ENCODE results near the gene GNAO1.

Gene GNAO1

DNA sequence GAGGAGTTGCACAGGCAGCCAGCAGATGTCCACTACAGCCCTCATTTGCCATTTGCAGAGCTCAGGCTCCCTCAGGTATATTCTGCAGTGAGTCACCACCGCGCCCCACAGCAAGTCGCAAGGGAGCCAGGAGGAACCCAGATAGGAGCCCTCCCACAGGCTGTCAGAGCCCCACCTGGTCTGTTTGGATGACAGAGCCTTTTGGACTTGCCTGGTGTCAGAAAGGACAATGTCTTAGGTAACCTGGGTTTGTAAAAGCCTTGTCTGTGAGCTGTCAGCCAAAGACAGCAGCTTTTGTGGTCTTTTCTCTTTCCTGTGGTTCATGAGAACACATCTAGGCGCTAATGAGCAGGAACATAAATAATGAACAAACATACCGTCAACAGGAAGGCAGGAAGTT, 70.9 kb downstream of the GNAO1 start:
- no peak for TF ChIP-seq ZNF565 (CRISPR knock-in tag; conservative IDR thresholded peaks at IDR 0.05; ENCODE audit: low read depth)
- TF ChIP-seq ZNF8 (CRISPR knock-in tag; IDR thresholded peaks at IDR 0.05), result no peak
- no peak for TF ChIP-seq ARNTL (CRISPR knock-in tag; IDR thresholded peaks at IDR 0.05; ENCODE audit: borderline replicate concordance, low read depth)
- TF ChIP-seq, protein P1, sequence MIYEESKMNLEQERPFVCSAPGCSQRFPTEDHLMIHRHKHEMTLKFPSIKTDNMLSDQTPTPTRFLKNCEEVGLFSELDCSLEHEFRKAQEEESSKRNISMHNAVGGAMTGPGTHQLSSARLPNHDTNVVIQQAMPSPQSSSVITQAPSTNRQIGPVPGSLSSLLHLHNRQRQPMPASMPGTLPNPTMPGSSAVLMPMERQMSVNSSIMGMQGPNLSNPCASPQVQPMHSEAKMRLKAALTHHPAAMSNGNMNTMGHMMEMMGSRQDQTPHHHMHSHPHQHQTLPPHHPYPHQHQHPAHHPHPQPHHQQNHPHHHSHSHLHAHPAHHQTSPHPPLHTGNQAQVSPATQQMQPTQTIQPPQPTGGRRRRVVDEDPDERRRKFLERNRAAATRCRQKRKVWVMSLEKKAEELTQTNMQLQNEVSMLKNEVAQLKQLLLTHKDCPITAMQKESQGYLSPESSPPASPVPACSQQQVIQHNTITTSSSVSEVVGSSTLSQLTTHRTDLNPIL (CRISPR knock-in tag; IDR thresholded peaks at IDR 0.05; ENCODE audit: low read depth), result no peak
- TF ChIP-seq TOX (CRISPR knock-in tag; IDR thresholded peaks at IDR 0.05; ENCODE audit: borderline replicate concordance), result no peak
- no peak for TF ChIP-seq ZFP3 (CRISPR knock-in tag; IDR thresholded peaks at IDR 0.05)
- no peak for TF ChIP-seq TCF4 (CRISPR knock-in tag; IDR thresholded peaks at IDR 0.05; ENCODE audit: borderline replicate concordance)
- TF ChIP-seq, protein P2, sequence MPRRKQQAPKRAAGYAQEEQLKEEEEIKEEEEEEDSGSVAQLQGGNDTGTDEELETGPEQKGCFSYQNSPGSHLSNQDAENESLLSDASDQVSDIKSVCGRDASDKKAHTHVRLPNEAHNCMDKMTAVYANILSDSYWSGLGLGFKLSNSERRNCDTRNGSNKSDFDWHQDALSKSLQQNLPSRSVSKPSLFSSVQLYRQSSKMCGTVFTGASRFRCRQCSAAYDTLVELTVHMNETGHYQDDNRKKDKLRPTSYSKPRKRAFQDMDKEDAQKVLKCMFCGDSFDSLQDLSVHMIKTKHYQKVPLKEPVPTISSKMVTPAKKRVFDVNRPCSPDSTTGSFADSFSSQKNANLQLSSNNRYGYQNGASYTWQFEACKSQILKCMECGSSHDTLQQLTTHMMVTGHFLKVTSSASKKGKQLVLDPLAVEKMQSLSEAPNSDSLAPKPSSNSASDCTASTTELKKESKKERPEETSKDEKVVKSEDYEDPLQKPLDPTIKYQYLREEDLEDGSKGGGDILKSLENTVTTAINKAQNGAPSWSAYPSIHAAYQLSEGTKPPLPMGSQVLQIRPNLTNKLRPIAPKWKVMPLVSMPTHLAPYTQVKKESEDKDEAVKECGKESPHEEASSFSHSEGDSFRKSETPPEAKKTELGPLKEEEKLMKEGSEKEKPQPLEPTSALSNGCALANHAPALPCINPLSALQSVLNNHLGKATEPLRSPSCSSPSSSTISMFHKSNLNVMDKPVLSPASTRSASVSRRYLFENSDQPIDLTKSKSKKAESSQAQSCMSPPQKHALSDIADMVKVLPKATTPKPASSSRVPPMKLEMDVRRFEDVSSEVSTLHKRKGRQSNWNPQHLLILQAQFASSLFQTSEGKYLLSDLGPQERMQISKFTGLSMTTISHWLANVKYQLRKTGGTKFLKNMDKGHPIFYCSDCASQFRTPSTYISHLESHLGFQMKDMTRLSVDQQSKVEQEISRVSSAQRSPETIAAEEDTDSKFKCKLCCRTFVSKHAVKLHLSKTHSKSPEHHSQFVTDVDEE (CRISPR knock-in tag; IDR thresholded peaks at IDR 0.05), result no peak
- TF ChIP-seq BACH2 (CRISPR knock-in tag; IDR thresholded peaks at IDR 0.05; ENCODE audit: borderline replicate concordance), result no peak
- ATAC-seq, result no peak

GRCh38 chr16:56262551-56263245, 71.4 kb downstream of the GNAO1 start:
- no peak for ATAC-seq
- TF ChIP-seq TCF4 (CRISPR knock-in tag; IDR thresholded peaks at IDR 0.05; ENCODE audit: borderline replicate concordance), result peak; percentile 80
- TF ChIP-seq CSRNP3 (CRISPR knock-in tag; IDR thresholded peaks at IDR 0.05), result no peak
- TF ChIP-seq SNAI2 (CRISPR knock-in tag; IDR thresholded peaks at IDR 0.05), result no peak
- no peak for TF ChIP-seq RARB (CRISPR knock-in tag; IDR thresholded peaks at IDR 0.05)
- TF ChIP-seq, protein P1 (CRISPR knock-in tag; IDR thresholded peaks at IDR 0.05; ENCODE audit: low read depth), result no peak
- TF ChIP-seq, protein P2 (CRISPR knock-in tag; IDR thresholded peaks at IDR 0.05), result peak; percentile 57; the same call in 1 of the 2 replicates

DNA sequence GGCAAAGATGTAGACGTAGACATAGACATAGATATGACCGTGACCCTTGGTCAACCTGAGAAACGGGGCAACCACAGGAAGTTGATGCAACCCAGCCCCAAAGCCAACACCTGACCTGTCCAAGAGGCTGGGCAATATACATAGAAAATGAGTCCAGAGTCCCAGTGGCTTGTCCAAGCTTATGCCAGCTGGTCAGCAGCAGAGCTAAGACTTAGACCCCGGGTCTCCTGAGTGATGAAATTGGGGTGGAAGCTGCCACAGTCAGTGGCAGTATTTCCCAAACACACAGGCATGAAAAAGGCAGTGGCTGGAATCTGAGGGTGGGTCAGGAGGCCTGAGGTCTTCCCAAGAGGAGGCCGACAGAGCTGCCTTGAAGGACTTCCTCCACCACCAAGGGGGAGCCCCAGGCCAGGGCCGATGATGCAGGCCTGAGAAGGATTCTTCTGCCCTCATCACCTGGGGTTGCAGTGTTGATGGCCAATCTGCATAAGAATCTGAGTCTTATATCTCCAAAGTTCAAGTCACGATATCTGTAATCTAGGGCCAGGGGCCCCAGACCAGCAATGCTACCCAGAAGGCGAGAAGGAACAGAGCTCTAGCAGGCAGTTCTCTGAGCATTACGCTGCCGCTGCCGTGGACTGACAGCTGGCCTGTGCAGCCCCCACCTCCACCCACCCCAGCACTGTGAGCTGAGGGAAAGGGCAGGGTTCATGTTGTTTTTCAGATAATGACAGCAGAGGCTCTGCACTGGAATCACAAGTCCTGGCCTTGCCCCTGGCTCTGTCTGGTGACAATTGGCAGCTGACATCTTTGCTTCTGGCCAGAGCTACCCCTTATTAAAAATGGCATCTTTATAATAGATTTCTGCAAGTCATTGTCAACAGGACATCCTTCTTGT, 72.7 kb downstream of the GNAO1 start:
- peak; percentile 49; the same call in 1 of the 3 replicates for ATAC-seq
- peak; percentile 64; the same call in 1 of the 2 replicates for TF ChIP-seq TCF4 (CRISPR knock-in tag; IDR thresholded peaks at IDR 0.05; ENCODE audit: borderline replicate concordance)
- TF ChIP-seq ZFP30 (CRISPR knock-in tag; IDR thresholded peaks at IDR 0.05), result no peak
- no peak for TF ChIP-seq ZFP3 (CRISPR knock-in tag; IDR thresholded peaks at IDR 0.05)
- TF ChIP-seq, protein P2 (CRISPR knock-in tag; IDR thresholded peaks at IDR 0.05), result peak; percentile 44; the same call in 1 of the 2 replicates
